GM03348 (cell line): Measurements from ENCODE around the gene LTV1.
"Not testable (repeated sequence)": the region's sequence is repeated elsewhere in the genome, so short reads cannot be mapped to it uniquely, and the experiment has no call there.

Experiments
- DNase-seq: peaks from one replicate; pipeline ENCODE4 v3.0.0; 2012; ENCODE audit warnings: low spot score

The LTV1 gene

GRCh38 chr6:143843677-143843999 is 500 bp downstream of the LTV1 start:
- DNase-seq, result no peak

- peak; percentile 26 for DNase-seq
Measured at GRCh38 chr6:143844006-143844405, 868 bp downstream of the LTV1 start.

DNA sequence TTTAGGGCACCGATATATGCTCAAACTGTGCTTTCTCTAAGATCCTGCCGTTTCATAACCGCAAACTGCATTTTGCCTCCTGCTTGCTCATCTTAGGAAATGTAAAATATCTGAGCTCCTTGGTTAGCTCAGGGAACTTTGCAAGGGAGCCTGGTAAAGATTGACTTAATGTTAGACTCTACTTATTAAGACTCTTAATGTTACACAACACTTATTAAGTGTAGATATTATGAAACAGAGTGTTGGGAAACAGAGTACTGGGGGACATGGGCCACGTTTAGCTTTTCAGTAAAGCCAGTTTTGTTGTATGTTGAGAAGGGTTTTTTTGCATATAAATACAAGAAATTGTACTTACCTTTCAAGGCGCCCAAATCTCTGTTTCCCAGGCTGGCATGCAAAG is 1.9 kb downstream of the LTV1 start:
- DNase-seq, result no peak

DNA sequence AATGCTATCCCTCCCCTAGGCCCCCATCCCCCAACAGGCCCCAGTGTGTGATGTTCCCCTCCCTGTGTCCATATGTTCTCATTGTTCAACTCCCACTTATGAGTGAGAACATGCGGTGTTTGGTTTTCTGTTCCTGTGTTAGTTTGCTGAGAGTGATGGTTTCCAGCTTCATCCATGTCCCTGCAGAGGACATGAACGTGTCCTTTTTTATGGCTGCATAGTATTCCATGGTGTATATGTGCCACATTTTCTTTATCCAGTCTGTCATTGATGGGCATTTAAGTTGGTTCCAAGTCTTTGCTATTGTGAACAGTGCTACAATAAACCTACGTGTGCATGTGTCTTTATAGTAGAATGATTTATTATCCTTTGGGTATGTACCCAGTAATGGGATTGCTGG is 8.6 kb downstream of the LTV1 start:
- DNase-seq, result not testable (repeated sequence)

GRCh38 chr6:143855057-143855456 is 11.9 kb downstream of the LTV1 start:
- not testable (repeated sequence) for DNase-seq

- not testable (repeated sequence) for DNase-seq
Measured at GRCh38 chr6:143856762-143857161, 13.6 kb downstream of the LTV1 start.

DNA sequence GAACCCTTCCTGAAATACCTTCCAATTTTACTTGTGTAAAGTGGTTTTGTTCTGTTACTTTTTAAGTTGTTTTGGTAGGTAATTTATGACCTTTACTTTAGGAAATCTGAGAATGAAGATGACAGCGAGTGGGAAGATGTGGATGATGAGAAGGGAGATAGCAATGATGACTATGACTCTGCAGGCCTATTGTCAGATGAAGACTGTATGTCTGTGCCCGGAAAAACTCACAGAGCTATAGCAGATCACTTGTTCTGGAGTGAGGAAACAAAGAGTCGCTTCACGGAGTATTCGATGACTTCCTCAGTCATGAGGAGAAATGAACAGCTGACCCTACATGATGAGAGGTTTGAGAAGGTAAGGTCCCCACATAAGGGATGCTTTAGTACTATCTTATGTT is 14.5 kb downstream of the LTV1 start:
- no peak for DNase-seq

- no peak for DNase-seq
Measured at GRCh38 chr6:143859891-143860660, 16.9 kb downstream of the LTV1 start.

- no peak for DNase-seq
Measured at GRCh38 chr6:143863771-143864170, 20.6 kb downstream of the LTV1 start.

DNA sequence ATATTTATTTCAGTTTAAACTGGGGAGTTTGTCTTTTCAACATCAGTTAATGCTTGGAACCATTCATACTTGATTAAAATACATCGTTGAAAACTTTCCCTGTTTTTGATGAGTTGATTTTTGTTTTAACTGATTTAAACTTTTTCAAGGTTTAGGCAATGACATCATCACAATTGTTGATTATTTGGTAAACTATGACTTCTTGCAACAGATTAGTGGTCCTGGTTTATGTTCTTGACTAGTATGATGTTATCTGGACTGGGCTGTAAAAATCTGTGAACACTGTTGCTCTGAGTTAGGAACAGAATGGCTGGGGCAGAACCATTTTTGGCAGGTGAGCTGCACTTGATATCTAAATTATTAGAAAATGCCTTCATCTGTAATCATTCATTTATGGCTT is 21.1 kb downstream of the LTV1 start, which contains the start of gene ZC2HC1B:
TSS of gene ZC2HC1B (plus strand) at position 241 of the 400 bp plus-strand sequence. CDS start at position 307, 66 bp downstream.
- DNase-seq, result no peak

DNA sequence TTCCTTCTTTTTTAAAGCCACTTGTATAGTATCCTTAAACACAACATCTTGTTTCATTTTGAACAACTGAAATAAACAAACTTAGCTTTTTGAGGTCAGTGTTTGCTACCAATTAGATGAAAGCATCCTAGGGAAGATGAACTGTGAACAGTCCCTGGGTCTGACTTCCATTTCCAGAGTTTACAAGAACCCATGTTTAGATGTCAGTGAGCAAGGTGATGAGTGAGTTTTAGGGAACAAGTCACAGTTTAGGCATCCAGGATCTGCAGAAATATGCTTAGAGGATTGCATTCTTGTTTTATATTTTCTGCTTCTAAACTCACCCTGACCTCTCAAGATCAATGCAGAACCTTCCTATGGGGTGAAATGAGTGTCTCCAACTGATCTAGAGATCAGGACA is 24.1 kb downstream of the LTV1 start:
- DNase-seq, result no peak

- DNase-seq, result not testable (repeated sequence)
Measured at GRCh38 chr6:143868808-143869207, 25.7 kb downstream of the LTV1 start.

DNA sequence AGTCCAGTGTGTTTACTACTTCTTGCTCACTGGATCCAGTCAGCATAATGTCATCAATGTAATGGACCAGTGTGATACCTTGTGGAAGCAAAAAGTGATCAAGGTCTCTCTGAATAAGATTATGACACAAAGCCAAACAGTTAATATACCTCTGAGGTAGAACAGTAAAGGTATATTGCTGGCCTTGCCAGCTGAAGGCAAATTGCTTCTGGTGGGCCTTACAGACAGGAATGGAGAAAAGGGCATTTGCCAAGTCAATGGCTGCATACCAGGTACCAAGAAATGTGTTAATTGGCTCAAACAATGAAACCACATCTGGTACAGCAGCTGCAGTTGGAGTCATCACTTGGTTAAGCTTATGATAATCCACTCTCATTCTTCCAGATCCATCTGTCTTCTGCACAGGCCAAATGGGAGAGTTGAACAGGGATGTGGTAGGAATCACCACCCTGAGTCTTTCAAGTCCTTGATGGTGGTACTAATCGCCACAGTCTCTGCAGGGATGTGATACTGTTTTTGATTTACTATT is 28.1 kb downstream of the LTV1 start:
- DNase-seq, result not testable (repeated sequence)

GRCh38 chr6:143872201-143872600 is 29.1 kb downstream of the LTV1 start:
- DNase-seq, result no peak

- not testable (repeated sequence) for DNase-seq
Measured at GRCh38 chr6:143873600-143873999, 30.5 kb downstream of the LTV1 start.

DNA sequence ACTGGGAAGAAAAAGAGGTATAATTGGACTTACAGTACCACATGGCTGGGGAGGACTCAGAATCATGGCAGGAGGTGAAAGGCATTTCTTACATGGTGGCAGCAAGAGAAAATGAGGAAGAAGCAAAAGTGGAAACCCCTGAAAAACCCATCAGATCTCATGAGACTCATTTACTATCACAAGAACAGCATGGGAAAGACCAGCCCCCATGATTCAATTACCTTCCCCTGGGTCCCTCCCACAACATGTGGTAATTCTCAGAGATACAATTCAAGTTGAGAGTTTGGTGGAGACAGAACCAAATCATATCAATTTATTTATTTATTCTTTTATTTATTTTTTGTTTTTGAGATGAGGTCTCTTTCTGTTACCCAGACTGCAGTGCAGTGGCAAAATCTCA is 31.4 kb downstream of the LTV1 start:
- not testable (repeated sequence) for DNase-seq

- no peak for DNase-seq
Measured at GRCh38 chr6:143877584-143878271, 34.6 kb downstream of the LTV1 start.

- no peak for DNase-seq
Measured at GRCh38 chr6:143878272-143878760, 35.2 kb downstream of the LTV1 start.

DNA sequence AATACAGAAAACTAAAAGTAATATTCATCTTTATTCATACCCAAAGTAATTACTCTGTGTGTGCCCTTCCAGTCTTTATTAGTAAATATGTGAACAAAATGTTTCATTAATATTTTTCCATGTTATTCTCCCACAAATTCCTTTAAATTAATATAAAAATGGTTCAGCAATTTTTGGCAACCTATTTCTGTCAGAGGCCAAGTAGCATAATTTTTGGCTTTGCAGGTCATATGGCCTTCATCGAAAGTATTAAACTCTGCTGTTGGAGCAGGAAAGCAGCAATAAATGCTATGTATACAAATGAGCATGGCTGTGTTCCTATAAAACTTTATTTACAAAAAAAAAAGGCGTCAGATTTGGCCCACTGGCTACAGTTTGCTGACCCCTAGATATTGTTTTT is 37.3 kb downstream of the LTV1 start:
- DNase-seq, result no peak

DNA sequence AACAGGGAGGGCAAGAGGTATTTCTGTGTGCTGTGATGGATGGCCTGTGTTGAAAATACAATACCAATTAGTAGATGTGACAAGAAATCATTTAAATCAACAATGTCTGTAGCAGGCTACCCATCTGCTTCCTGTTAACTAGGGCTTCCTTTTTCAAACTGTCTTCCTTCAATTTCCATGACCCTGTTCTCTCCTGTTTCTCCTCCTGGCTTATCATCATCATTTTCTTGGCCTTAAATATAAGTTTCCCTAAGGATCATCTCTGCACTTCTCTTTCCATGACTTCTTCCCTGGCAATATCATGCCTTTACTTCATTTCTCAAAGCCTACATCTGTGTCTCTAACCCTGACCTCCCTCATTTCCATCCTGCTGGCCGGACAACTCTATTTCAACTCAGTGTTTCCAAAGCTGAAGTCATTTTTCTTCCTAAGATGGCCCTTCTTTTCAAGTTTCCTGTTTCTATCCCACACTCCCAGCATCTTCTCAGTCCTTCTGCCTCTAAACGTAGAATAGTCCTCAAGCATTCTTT is 39.3 kb downstream of the LTV1 start:
- DNase-seq, result no peak

- peak; percentile 16 for DNase-seq
Measured at GRCh38 chr6:143884216-143884900, 41.2 kb downstream of the LTV1 start.

GRCh38 chr6:143885116-143885515 is 42.0 kb downstream of the LTV1 start:
- DNase-seq, result no peak
